ENCODE measurements around the gene CASP10. TPM values are rescaled to one million over a fixed set of nuclear protein-coding genes. Genes with fewer than 3 reads are reported as not detected.

CASP10 gene
- total RNA-seq, 1 experiment from 2014 or later = 4.6 TPM

DNA sequence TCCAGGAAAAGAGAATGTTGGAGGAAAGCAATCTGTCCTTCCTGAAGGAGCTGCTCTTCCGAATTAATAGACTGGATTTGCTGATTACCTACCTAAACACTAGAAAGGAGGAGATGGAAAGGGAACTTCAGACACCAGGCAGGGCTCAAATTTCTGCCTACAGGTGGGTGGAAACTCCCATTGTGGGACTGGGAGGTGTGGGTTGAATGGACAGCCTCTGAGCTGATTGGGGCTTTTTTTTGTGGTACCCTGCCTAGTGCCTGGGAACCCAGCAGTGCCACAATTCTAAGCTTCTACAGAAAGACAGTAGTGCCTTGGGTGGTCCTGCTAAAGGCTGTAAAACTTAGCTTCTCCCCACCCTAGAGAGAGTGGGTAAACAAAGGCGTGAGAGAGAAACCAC lies 83.7 kb downstream of the CASP10 start:
- no peak for DNase-seq (ENCODE audit: low read depth, low spot score)
- in situ Hi-C loops (cut with HindIII; ENCODE audit: low pct_unique_long_range_greater_than_20kb, low sequenced_read_pairs) = no loop called here

DNA sequence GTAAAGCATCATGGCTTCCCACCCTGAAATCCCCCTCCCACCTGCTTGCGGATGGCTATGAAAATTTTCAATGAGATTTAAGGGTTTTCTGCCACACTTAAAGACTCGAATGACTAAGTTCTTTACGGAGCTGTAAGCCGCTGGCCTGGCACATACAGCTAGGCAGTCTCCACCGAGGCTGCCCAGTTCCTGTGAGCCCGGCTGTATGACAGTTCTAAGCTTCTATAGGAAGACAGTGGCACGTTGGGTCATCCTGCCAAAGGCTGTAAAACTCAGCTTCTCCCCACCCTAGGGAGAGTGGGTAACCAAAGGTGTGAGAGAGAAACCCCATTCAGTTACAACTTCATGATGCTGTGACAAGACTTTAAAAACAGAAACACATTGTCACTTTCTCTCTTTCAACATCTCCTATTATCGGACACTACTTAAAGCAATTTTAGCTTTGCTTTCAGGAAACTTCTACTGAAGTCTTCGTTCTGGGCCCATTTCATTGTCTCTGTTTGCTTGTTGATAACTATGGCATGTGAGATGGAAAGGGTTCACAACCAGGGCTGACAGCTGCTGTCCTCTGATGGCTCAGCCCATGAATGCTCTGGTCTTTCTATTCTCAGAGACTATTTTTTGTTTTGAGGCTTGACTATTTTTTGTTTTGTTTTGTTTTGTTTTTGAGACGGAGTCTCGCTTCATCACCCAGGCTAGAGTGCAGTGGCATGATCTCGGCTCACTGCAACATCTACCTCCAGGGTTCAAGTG lies 84.5 kb downstream of the CASP10 start:
- DNase-seq (ENCODE audit: low read depth, low spot score) = no peak
- in situ Hi-C loops (cut with HindIII; ENCODE audit: low pct_unique_long_range_greater_than_20kb, low sequenced_read_pairs) = no loop called here

DNA sequence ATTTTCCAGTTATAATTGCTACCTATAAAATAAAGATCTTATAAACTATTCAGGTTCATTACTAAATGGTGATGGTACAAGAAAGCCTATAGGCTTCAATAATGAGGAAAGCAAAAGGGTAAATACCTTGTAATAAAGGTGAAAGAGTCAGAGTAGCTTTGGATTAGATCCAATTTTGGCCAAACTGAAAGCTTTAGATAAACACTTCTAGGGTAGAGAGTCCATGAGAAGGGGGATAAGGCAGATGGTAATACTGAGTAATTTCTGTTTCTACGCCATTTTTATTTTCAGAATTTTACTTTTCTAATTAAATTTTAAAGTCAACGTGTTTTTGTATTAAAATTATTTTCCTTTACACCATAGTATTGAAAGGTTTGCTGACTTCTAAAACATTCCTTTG lies 86.8 kb downstream of the CASP10 start:
- no peak for DNase-seq (ENCODE audit: low read depth, low spot score)
- in situ Hi-C loops (cut with HindIII; ENCODE audit: low pct_unique_long_range_greater_than_20kb, low sequenced_read_pairs) = no loop called here

DNA sequence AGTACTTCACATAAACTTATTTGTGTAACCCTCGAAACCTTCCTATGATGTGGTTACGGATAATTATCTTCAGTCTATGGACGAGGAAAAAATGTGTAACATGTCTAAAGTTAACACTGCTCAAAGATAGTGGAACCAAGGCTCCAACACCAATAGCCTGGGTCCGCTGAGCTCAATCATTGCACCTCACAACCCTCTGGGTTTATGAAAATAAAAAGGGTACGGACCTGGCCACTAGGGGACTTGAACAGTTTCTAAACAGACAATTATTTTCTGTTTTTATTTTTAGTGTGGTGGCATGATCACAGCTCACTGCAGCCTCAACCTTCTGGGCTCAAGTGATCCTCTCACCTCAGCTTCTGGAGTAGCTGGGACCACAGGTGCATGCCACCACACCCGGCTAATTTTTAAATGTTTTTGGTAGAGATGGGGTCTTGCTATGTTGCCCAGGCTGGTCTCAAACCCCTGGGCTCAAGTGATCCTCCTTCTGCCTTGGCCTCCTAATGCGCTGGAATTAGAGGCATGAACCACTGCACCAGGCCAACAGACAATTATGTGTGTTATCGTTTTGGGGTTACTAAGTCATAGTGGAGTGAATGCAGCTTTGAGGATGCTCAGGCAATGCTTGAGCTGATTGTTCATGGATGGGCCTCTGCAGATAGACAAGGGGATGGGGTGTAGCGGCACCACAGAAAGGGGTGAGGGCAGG lies 87.5 kb downstream of the CASP10 start:
- DNase-seq (ENCODE audit: low read depth, low spot score) = no peak
- in situ Hi-C loops (cut with HindIII; ENCODE audit: low pct_unique_long_range_greater_than_20kb, low sequenced_read_pairs) = no loop called here

DNA sequence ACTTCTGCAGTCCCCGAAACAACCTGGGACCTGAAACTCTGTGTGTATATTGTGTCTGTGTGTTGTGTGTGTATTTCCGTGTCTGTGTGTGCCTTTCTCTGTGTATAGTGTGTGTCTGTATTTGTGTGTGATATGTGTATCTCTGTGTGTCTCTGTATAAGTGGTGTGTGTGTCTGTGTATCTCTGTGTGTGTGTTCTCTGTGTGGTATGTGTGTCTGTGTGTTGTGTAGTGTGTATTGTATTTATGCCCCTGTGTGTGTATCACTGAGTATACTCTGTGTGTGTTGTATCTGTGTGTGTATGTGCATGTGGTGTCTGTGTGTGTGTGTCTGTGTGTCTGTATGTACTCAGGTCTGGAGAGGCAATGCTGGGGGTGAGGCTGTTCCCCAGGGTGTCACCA lies 89.0 kb downstream of the CASP10 start:
- no peak for DNase-seq (ENCODE audit: low read depth, low spot score)
- in situ Hi-C loops (cut with HindIII; ENCODE audit: low pct_unique_long_range_greater_than_20kb, low sequenced_read_pairs) = no loop called here

DNA sequence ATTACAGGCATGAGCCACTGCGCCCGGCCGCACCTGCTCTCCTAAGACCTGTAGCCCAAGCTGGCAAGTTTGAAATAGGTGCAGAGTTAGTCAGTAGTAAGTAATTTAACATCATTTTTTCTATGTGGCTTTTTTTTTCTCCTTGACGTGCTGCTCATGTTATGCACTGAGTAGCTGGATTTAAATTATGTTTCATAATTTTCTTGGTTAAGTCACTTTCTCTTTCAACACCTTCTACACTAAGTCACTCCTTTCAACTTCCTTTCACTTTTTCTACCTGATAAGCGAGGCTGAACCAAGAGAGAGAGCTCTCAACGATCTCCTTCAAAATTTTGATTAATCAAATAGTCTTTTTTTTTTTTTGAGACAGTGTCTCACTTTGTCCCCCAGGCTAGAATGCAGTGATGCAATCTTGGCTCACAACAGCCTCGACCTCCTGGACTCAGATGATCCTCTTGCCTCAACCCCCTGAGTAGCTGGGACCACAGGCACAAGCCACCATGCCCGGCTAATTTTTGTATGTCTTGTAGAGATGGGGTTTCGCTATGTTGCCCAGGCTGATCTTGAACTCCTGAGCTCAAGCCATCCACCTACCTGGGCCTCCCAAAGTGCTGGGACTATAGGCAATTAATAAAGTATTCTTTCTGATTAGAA lies 90.5 kb downstream of the CASP10 start:
- no peak for DNase-seq (ENCODE audit: low read depth, low spot score)
- in situ Hi-C loops (cut with HindIII; ENCODE audit: low pct_unique_long_range_greater_than_20kb, low sequenced_read_pairs) = no loop called here

DNA sequence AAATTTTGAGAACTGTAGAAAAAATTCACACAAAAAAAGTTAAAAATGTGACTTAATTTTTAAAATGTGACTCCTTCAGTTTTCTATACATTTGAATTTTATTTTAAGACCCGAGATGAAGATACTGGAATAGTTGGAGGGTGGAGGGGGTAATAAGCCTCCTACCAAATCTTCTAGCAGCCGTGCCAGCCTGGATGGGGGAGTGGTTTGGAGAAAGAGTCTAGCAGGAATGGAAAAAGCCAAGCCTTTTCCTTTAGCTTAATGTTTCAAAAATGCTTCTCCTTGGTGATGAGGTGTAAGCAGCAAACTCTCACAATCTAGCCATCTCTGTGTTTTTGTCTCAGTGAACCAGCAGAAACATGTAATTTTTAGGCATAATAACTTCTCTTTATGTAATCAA lies 92.1 kb downstream of the CASP10 start:
- in situ Hi-C loops (cut with HindIII; ENCODE audit: low pct_unique_long_range_greater_than_20kb, low sequenced_read_pairs) = no loop called here

DNA sequence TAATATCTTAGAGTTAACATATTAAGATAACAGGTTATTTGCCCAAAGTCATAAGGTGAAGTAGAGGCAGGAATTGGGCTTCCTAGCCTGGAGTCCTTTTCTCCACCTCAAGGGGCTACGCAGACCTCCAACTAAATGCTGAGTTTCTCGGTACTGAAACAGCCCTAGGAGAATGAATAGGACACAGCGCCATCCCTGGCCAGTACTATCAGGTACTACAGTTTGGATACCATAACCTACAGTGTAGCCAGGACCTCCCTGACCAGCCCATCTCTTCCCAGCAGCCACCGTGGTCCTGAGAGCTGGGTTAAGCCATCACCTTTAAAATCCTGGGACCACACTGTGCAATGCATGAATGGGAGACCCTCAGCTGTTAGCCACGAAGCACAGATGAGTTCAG lies 93.0 kb downstream of the CASP10 start:
- DNase-seq (ENCODE audit: low read depth, low spot score) = peak; percentile 34
- in situ Hi-C loops (cut with HindIII; ENCODE audit: low pct_unique_long_range_greater_than_20kb, low sequenced_read_pairs) = no loop called here

More for the DNA sequence above, 92.1 kb downstream of the CASP10 start:
- no peak for DNase-seq (ENCODE audit: low read depth, low spot score)

DNA sequence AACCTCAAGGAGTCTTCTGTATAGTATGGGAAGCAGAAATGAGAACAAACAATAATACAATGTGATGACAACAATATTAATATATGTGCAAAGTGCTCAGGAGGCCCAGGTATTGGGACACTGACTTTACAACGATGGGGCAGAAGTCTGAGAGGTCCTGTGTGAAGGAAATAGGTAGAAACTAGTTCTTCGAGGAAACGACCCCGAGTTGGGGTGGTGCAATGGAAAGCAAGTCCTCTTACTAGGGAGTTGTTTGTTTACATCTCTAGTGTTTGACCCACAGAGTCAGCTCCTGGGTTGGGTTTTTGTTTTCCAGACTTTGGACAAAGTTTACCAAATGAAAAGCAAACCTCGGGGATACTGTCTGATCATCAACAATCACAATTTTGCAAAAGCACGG lies 93.6 kb downstream of the CASP10 start:
- DNase-seq (ENCODE audit: low read depth, low spot score) = no peak
- in situ Hi-C loops (cut with HindIII; ENCODE audit: low pct_unique_long_range_greater_than_20kb, low sequenced_read_pairs) = no loop called here

Small RNA genes within 50 kb of the gene (small RNA-seq; reads per million reads assigned to genes)
- gene AC007283.2 = 0 reads per million in 2 experiments
- 0 to 0.05 reads per million in 2 experiments for gene MTND4LP13
- 0 reads per million in 2 experiments for gene RNU7-45P

Other genes with a start within 250 kb of the CASP10 start
- 10.9 and 12.0 TPM in 2 replicates for gene ORC2, start 219.5 kb upstream of the CASP10 start, total RNA-seq (2014; rRNA removed; shearing (Covaris generic))
- gene HYCC2, start 111.5 kb upstream of the CASP10 start, total RNA-seq (2014; rRNA removed; shearing (Covaris generic)) = 8.7 and 8.8 TPM in 2 replicates
- gene NDUFB3, start 111.1 kb upstream of the CASP10 start, total RNA-seq (2014; rRNA removed; shearing (Covaris generic)) = 161 and 184 TPM in 2 replicates
- 35.2 and 38.5 TPM in 2 replicates for gene CFLAR, start 67.0 kb upstream of the CASP10 start, total RNA-seq (2014; rRNA removed; shearing (Covaris generic))
- gene CASP8, start 77.4 kb downstream of the CASP10 start, total RNA-seq (2014; rRNA removed; shearing (Covaris generic)) = 25.3 and 29.6 TPM in 2 replicates
- gene FLACC1, start 174.2 kb downstream of the CASP10 start, total RNA-seq (2014; rRNA removed; shearing (Covaris generic)) = 0.85 and 2.4 TPM in 2 replicates